Adipocyte (in vitro differentiated cells): ENCODE results near the gene CAMSAP2.

Experiments
- DNase-seq: peaks from one replicate; pipeline ENCODE4 v3.0.0-alpha.2; 2015; ENCODE audit warnings: low read depth
- H3K27me3 ChIP-seq: replicated peaks from 2 replicates; pipeline ENCODE4 v1.7.0; 2013; ENCODE audit warnings: mild to moderate bottlenecking, low read length, moderate library complexity; ENCODE audit not compliant: control insufficient read depth, insufficient read depth
- H3K36me3 ChIP-seq: 2 replicates; pipeline ENCODE4 v1.7.0; 2013; ENCODE audit warnings: low read length, mild to moderate bottlenecking, moderate library complexity; ENCODE audit not compliant: control insufficient read depth, insufficient read depth, severe bottlenecking
- H3K4me1 ChIP-seq: 2 replicates; pipeline ENCODE4 v1.7.0; 2013; ENCODE audit warnings: mild to moderate bottlenecking, low read length, moderate library complexity; ENCODE audit not compliant: control insufficient read depth, insufficient read depth
- H3K4me3 ChIP-seq: 2 replicates; pipeline ENCODE4 v1.7.0; 2013; ENCODE audit warnings: mild to moderate bottlenecking, low read length, moderate library complexity
- H3K9ac ChIP-seq: 2 replicates; pipeline ENCODE4 v1.7.0; 2013; ENCODE audit warnings: mild to moderate bottlenecking, low read length, moderate library complexity
- H3K9me3 ChIP-seq: 2 replicates; pipeline ENCODE4 v1.7.0; 2013; ENCODE audit warnings: mild to moderate bottlenecking, low read length, moderate library complexity; ENCODE audit not compliant: control insufficient read depth

CAMSAP2 gene

DNA sequence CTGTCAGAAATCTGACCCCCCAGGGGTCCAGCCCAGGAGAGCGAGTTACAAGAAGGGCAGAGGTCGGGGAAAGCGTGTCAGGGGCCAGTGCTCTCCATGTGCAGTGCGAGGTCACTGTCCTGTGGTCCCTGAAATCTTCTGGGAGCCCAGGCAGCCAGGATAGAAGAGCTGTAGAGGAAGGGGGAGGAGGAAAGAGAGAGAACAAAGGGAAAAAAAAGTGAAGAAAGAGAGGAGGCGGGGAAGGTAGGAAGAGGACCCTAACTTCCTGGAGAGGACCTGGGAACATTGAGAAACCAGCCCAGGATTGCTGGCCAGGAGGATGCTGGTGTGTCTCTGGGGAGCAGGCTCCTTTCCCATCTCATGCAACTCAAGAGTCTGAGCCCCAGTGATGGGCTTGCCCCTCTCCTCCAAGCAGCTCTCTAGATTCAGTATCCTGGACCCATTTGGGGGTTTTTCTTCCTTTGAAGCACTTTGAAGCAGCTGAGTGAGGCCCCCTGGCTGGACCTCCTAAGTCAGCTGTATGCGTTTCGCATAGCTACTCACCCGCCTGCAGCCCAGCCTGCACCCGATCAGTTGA is 149.2 kb downstream of the CAMSAP2 start:
- H3K9ac ChIP-seq, result no peak overlapping the region
- H3K27me3 ChIP-seq, result peaks cover 63% of the 10 kb centered on the region
- H3K4me3 ChIP-seq, result no peak overlapping the region
- no peaks in the 10 kb centered on the region for H3K36me3 ChIP-seq
- DNase-seq, result no peak
- peaks cover 7% of the 10 kb centered on the region for H3K4me1 ChIP-seq
- H3K9me3 ChIP-seq, result no peaks in the 10 kb centered on the region

DNA sequence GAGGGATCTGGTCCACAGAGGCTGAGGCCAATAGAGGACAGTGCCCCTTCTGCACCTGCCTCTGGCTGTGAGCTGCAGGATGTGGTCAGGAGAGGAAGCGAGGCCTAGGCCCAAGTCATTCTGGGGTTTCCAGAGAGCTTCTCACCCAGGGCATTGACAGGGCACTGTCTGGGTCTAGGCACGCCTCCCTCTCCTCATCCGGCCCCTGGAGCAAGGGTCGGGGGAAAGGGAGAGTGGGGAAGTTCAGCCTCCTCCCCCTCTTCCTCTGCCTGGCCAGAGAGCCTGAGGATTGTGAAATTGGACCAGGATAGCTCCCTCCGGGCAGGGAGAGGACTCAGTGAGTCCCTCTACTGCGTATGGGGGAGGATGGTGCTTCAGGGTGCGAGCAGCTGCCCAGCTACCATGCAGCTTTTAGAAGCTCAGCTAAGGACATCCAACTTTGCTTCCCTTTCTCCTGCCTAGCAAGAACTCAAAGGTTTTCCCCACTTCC is 149.7 kb downstream of the CAMSAP2 start:
- H3K27me3 ChIP-seq, result peaks cover 67% of the 10 kb centered on the region
- H3K4me3 ChIP-seq, result no peak overlapping the region
- H3K9me3 ChIP-seq, result no peaks in the 10 kb centered on the region
- DNase-seq, result no peak
- H3K36me3 ChIP-seq, result no peaks in the 10 kb centered on the region
- peaks cover 7% of the 10 kb centered on the region for H3K4me1 ChIP-seq
- no peak overlapping the region for H3K9ac ChIP-seq

DNA sequence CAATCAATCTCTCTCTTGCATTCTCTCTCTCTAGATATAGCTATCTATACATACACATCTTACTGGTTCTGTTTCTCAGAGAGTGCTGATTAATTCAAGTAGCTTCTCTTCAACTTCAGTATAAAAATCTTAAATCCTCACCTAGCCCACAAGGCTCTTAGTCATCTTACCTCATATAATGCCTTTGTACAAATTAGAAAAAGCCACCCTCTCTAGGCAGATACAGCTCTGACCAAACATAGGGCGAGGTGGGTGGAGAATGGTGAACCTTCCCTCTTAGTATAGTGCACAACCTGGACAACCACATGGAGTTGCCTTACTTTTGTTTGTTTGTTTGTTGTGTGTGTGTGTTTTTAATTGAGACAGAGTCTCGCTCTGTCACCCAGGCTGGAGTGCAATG is 150.9 kb downstream of the CAMSAP2 start:
- no peaks in the 10 kb centered on the region for H3K36me3 ChIP-seq
- H3K27me3 ChIP-seq, result peaks cover 73% of the 10 kb centered on the region
- no peak overlapping the region for H3K9ac ChIP-seq
- no peak overlapping the region for H3K4me3 ChIP-seq
- H3K9me3 ChIP-seq, result no peaks in the 10 kb centered on the region
- peaks cover 7% of the 10 kb centered on the region for H3K4me1 ChIP-seq
- no peak for DNase-seq

DNA sequence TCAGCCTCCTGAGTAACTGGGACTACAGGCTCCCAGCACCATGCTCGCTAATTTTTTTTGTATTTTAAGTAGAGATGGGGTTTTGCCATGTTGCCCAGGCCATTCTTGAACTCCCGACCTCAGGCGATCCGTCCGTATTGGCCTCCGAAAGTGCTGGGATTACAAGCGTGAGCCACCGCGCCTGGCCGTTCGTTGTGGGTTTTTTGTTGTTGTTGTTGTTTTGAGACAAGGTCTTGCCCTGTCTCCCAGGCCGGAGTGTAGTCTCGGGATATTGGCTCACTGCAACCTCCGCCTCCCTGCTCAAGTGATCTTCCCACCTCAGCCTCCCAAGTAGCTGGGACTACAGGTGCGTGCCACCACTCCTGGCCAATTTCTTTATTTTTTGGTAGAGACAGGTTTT is 151.3 kb downstream of the CAMSAP2 start:
- Histone ChIP-seq H3K4me3 (no peak overlapping the region), H3K9me3 (no peaks in the 10 kb centered on the region), H3K4me1 (peaks cover 7% of the 10 kb centered on the region), H3K27me3 (peaks cover 77% of the 10 kb centered on the region), H3K9ac (no peak overlapping the region), H3K36me3 (no peaks in the 10 kb centered on the region)
- no peak for DNase-seq

DNA sequence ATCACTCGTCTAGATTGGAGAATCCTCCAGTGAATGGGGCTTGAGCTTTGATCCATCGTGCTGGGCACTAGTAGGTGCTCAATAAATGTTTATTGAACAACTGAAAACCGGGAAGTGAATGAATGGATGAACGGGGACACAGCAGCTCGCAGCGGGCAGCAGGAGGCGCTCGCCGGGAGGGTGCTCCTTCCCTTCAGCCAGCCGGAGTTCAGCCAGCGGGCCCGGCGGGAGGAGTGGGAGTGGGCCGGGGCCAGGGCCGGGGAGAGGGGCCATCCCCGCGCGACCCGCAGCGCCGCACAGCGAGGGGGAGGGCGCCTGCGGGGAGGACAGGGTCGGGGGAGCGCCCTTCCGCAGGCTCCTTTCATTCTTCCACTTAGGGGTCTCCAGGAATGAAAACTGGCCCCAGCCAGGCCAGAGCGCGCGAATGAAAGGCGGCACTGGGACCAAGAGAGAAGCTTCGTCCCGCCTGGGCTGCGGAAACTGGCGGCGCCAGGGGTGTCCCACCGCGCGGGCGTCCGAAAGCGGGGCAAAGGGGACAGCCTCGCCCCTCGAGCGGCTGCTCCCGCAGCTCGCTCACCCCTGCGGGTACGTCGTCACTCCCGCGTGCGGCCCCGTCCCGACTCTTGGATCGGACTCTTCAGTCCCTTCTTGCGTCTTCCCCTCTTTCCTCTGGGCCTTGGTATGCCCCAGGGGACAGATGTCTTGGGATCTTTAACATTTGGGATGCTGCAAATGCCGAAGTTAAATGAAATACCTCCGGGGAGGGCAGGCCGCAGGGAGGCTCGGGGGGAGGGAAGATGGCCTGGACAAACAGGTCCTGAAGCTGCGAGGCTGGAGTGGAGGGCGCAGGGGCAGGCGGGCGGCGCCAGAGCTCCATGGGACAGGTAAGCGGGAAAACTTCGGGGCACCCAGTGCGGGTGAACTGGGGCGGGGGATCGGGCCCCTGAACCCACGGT is 152.4 kb downstream of the CAMSAP2 start:
- H3K36me3 ChIP-seq, result no peaks in the 10 kb centered on the region
- H3K27me3 ChIP-seq, result peaks cover 87% of the 10 kb centered on the region
- peak overlapping the region; percentile 75 for H3K9ac ChIP-seq
- DNase-seq, result peak; percentile 63
- no peaks in the 10 kb centered on the region for H3K9me3 ChIP-seq
- peaks cover 7% of the 10 kb centered on the region for H3K4me1 ChIP-seq
- H3K4me3 ChIP-seq, result peak overlapping the region; percentile 69

DNA sequence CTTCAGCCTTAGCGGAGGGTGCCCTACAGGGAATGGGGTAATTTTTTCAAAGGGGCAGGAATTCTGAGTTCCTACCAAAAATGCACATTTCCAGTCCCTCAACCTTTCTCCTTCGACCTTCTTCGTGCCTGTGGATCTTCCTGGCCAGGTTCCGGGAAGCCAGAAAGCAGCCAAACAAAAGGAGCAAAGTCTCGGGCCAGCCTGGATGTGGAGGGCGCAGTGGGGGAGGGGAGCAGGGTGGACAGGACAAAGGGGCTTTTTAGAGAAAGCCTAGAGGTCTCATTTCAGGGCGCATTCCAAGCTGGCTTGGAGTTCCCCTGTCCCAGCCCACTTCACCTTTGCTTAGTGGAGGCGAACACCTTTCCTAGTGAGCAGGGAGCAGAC is 153.1 kb downstream of the CAMSAP2 start:
- Histone ChIP-seq H3K4me1 (peaks cover 7% of the 10 kb centered on the region), H3K9me3 (no peaks in the 10 kb centered on the region), H3K27me3 (peaks cover 83% of the 10 kb centered on the region), H3K36me3 (no peaks in the 10 kb centered on the region), H3K4me3 (peak overlapping the region; percentile 69), H3K9ac (no peak overlapping the region)
- no peak for DNase-seq

DNA sequence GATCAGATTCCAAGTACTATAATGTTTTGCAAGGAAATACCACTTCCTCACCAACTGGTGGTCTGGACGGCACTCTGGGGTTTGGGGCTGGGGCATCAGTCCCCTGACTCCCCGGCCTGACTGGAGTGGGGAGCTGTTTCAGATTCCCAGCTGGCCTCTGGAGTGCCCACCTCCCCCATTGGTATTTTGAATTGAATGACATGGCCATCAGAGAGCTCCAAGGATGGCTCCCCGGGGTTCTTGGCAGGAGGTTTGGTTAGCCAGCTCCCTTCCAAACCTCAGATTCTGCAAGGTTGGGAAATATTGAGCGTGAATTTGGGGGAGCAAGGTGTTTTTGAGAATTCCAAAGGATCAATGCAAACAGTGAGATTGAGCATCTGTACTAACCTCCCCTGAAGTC is 153.9 kb downstream of the CAMSAP2 start:
- Histone ChIP-seq H3K9ac (no peak overlapping the region), H3K9me3 (no peaks in the 10 kb centered on the region), H3K27me3 (peaks cover 75% of the 10 kb centered on the region), H3K36me3 (no peaks in the 10 kb centered on the region), H3K4me1 (peaks cover 7% of the 10 kb centered on the region), H3K4me3 (no peak overlapping the region)
- no peak for DNase-seq

DNA sequence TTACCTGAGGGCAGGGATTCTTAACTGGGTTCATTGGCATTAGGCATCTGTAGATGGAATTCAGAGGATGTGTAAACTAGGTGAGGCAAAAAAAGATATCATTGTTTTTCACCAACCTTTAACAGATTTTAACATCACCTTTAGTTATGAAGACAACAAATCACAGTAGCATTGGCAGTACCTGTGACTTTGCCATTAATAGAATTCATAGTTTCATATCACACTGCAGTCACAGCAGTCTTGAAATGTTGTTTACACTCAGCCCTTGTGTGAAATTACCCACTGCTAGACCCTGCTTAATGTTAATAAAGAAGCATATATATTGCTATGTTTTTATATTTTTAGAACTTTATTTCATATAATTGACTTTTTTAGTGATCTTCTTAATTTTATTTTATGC is 154.3 kb downstream of the CAMSAP2 start:
- Histone ChIP-seq H3K36me3 (no peaks in the 10 kb centered on the region), H3K9ac (no peak overlapping the region), H3K4me3 (no peak overlapping the region), H3K4me1 (peaks cover 7% of the 10 kb centered on the region), H3K27me3 (peaks cover 74% of the 10 kb centered on the region), H3K9me3 (no peaks in the 10 kb centered on the region)
- no peak for DNase-seq

DNA sequence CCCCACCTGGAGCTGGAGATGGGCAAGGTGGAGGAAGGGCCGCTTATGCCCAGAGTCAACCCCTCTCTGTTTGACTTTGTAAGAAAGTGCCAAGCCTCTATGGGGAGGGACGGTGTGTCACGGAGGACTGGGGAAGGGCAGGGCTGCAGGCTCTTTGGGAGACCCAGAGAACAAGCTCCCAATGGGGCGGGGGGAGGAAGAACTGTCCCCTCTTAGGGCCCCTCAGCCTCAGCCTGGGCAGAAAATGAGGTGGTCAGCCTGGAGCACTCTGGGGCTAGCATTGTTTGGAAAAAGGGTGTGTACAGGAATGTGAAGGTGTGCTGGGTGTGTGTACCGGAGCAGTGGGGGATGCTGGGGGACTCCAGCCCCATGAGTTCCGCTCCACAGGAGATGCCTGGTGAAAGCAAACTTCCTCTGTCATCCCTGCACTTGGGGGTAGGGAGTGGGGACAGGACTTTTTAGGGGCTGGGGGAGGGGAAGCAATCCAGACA is 154.8 kb downstream of the CAMSAP2 start:
- Histone ChIP-seq H3K9me3 (no peaks in the 10 kb centered on the region), H3K36me3 (no peaks in the 10 kb centered on the region), H3K4me3 (no peak overlapping the region), H3K9ac (no peak overlapping the region), H3K27me3 (peaks cover 73% of the 10 kb centered on the region), H3K4me1 (peaks cover 7% of the 10 kb centered on the region)
- no peak for DNase-seq

DNA sequence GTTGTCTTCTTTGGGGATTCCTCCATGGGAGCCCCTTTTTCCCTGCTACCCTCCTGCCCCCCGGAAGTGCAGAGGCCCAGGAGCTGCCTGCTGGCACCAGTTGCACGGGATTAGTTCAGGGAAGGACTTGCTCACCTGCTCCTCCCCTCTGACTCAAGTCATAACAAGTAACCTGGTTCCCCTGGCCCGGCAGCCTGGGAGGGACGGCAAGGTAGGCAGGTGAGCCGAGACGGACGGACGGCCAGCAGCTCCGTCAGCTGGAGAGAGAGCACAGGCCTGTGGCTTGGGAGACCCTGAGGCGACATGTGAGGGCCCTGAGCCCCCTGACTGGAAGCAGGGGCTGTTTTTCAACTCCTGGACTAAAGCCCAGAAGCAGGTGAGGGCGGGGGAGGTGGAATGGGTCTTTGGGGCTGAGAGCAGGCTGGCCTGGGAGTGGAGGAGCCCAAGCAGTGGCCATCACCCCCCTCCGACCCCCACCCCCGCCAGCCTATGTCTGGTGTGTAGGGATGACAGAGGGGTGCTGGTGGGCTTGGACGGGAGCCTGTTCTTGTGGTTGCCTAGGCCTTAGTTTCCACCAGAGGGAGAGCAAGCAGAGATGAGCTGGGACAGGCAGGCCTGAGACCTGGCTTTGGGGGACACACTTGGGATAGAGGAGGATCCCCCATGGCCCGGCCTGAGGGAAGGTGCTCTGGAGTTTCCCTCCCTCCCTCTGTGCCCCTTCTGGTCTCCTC is 156.2 kb downstream of the CAMSAP2 start, which contains the start of gene INAVA:
Gene INAVA, plus strand, starts transcription at position 189 of the 731 bp plus-strand sequence. CDS start 3,501 bp downstream, outside the sequence.
- no peak for DNase-seq
- Histone ChIP-seq H3K4me3 (no peak within 1 kb of the TSS), H3K9me3 (no peaks in the 10 kb centered on the region), H3K9ac (no peak within 1 kb of the TSS), H3K27me3 (peaks cover 59% of the 10 kb centered on the region), H3K4me1 (peaks cover 7% of the 10 kb centered on the region), H3K36me3 (no peaks in the 10 kb centered on the region)

DNA sequence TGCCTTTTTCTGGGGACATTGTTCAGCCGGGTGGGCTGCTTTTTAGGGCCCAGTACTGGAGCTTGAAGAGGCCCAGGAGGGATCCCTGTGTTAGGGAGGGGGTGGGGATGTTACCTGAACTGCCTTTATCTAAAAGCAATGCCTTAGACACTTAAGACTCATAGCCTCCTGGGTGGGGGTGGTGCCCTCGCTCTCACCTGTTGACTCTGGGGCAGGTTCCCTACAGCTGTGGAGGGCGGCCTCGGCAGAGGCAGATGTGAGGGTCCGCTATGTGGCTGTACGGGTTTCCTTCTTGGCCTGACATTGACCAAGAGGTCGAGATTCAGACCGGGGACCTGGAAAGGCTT is 156.7 kb downstream of the CAMSAP2 start:
- Histone ChIP-seq H3K4me3 (no peak overlapping the region), H3K4me1 (peaks cover 7% of the 10 kb centered on the region), H3K9me3 (no peaks in the 10 kb centered on the region), H3K9ac (no peak overlapping the region), H3K36me3 (no peaks in the 10 kb centered on the region), H3K27me3 (peaks cover 55% of the 10 kb centered on the region)
- no peak for DNase-seq
